IPS-18a (cell line): ENCODE results near the gene UMAD1.
"Not testable (repeated sequence)": the region's sequence is repeated elsewhere in the genome, so short reads cannot be mapped to it uniquely, and the experiment has no call there.

Experiments used
- H3K27ac ChIP-seq: one replicate; pipeline ENCODE4 v1.5.1; 2013; ENCODE audit warnings: low read length
- H3K27me3 ChIP-seq: one replicate; pipeline ENCODE4 v1.6.1; 2013; ENCODE audit warnings: mild to moderate bottlenecking, low read length; ENCODE audit not compliant: control insufficient read depth, insufficient read depth
- H3K36me3 ChIP-seq: one replicate; pipeline ENCODE4 v1.6.1; 2013; ENCODE audit warnings: low read depth, low read length; ENCODE audit not compliant: control insufficient read depth
- H3K4me1 ChIP-seq: one replicate; pipeline ENCODE4 v1.6.1; 2013; ENCODE audit warnings: low read depth, low read length; ENCODE audit not compliant: control insufficient read depth
- H3K4me3 ChIP-seq: one replicate; pipeline ENCODE4 v1.5.1; 2013; ENCODE audit warnings: low read length
- H3K9ac ChIP-seq: one replicate; pipeline ENCODE4 v1.6.1; 2013; ENCODE audit warnings: mild to moderate bottlenecking, low read length, moderate library complexity
- H3K9me3 ChIP-seq: one replicate; pipeline ENCODE4 v1.6.1; 2013; ENCODE audit warnings: low read depth, low read length; ENCODE audit not compliant: control insufficient read depth

The UMAD1 gene

DNA sequence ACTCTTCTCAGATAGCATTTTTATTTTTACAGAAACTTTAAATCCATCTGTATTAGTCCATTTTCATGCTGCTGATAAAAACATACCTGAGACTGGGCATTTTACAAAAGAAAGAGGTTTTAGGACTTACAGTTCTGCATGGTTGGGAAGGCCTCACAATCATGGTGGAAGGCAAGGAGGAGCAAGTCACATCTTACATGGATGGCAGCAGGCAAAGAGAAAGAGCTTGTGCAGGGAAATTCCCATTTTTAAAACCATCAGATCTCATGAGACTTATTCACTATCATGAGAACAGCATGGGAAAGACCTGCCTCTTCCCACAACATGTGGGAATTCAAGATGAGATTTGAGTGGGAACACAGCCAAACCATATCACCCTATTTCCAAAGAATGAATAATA, 184.7 kb downstream of the UMAD1 start:
- H3K27ac ChIP-seq, H3K4me3 ChIP-seq, H3K9ac ChIP-seq, H3K36me3 ChIP-seq, H3K9me3 ChIP-seq, H3K27me3 ChIP-seq: not testable (repeated sequence)
- peaks cover 34% of the 10 kb centered on the region for H3K4me1 ChIP-seq

GRCh38 chr7:7829667-7830066, 189.1 kb downstream of the UMAD1 start:
- Histone ChIP-seq H3K9ac (no peak overlapping the region), H3K4me1 (peaks cover 5% of the 10 kb centered on the region), H3K4me3 (no peak overlapping the region), H3K27me3 (no peaks in the 10 kb centered on the region), H3K36me3 (no peaks in the 10 kb centered on the region), H3K9me3 (no peaks in the 10 kb centered on the region), H3K27ac (no peak overlapping the region)

DNA sequence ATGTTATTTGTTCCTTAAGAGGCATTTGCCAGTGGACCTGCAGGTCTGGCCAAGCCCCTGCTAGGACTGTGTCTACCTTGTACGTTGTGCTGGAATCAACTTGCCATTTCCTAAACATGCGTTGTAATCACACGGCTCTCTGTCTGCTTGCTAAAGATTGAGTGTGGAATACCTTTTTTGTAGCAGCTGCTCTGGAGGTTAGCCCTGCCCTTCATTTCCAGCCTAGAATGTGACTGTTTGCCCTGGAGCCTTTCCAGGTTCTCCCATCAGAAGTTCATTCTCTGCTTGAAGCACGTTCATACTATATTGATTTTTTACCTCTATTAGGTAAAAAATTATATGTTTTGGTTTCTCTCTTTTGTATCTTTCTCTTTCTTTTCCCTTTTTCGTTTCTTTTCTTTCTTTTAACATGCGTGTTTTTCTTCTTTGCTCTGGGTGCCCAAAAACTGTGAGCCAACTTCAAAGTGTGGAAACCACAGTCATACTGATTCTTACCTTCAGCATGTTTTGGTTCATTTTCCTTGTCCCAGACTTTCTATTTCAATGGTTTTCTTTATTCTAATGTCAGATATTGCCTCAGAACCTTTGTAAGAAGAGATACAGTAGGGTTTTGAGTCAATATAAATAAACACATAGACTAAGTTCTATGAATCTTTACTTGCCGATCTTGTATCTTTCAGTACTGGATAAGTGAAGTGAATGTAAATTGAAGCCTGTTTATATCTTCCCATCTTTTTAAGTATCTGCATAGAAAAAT, 189.7 kb downstream of the UMAD1 start:
- no peaks in the 10 kb centered on the region for H3K9me3 ChIP-seq

DNA sequence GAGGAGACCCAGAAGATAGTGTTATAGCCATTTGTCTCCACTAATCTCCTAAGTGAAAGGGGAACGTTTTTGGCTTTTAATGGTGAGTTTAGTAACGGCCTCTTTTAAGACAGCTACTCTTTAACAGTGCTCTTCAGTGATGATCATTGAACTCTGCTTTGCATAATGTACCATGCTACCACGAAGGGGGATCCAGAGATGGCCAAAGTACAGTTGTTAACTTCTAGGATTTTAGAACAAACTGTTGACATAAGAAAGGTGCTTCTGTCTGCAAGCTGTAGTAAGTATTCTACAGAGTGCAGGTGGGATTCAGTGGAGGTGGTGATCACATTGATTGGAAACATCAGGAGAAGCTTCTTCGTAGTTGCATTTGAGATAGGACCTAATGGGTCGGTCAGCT, 192.0 kb downstream of the UMAD1 start:
- no peak overlapping the region for H3K4me3 ChIP-seq
- H3K27ac ChIP-seq: no peak overlapping the region

More for the DNA sequence above, 189.7 kb downstream of the UMAD1 start:
- Histone ChIP-seq H3K4me1 (peaks cover 11% of the 10 kb centered on the region), H3K9ac (no peak overlapping the region), H3K4me3 (no peak overlapping the region), H3K27me3 (no peaks in the 10 kb centered on the region), H3K27ac (no peak overlapping the region), H3K36me3 (no peaks in the 10 kb centered on the region)

GRCh38 chr7:7834761-7835160, 194.2 kb downstream of the UMAD1 start:
- Histone ChIP-seq H3K4me3 (peak overlapping the region; percentile 33), H3K4me1 (peaks cover 23% of the 10 kb centered on the region), H3K27me3 (no peaks in the 10 kb centered on the region), H3K9ac (no peak overlapping the region), H3K36me3 (no peaks in the 10 kb centered on the region), H3K9me3 (no peaks in the 10 kb centered on the region), H3K27ac (no peak overlapping the region)

More for the DNA sequence above, 192.0 kb downstream of the UMAD1 start:
- Histone ChIP-seq H3K36me3 (no peaks in the 10 kb centered on the region), H3K9me3 (no peaks in the 10 kb centered on the region), H3K4me1 (peaks cover 22% of the 10 kb centered on the region), H3K9ac (no peak overlapping the region), H3K27me3 (no peaks in the 10 kb centered on the region)

- Histone ChIP-seq H3K36me3 (no peaks in the 10 kb centered on the region), H3K9me3 (no peaks in the 10 kb centered on the region), H3K4me3 (no peak overlapping the region), H3K4me1 (peaks cover 9% of the 10 kb centered on the region), H3K9ac (no peak overlapping the region), H3K27me3 (no peaks in the 10 kb centered on the region), H3K27ac (no peak overlapping the region)
Measured at GRCh38 chr7:7841027-7841426, 200.5 kb downstream of the UMAD1 start.

GRCh38 chr7:7843240-7843639, 202.7 kb downstream of the UMAD1 start:
- H3K4me3 ChIP-seq: no peak overlapping the region
- no peak overlapping the region for H3K9ac ChIP-seq
- H3K27me3 ChIP-seq: no peaks in the 10 kb centered on the region
- H3K4me1 ChIP-seq: no peaks in the 10 kb centered on the region
- H3K27ac ChIP-seq: no peak overlapping the region
- H3K36me3 ChIP-seq: no peaks in the 10 kb centered on the region
- no peaks in the 10 kb centered on the region for H3K9me3 ChIP-seq

- H3K9me3 ChIP-seq: no peaks in the 10 kb centered on the region
- H3K9ac ChIP-seq: no peak overlapping the region
- no peak overlapping the region for H3K27ac ChIP-seq
- no peaks in the 10 kb centered on the region for H3K4me1 ChIP-seq
- H3K36me3 ChIP-seq: no peaks in the 10 kb centered on the region
- H3K27me3 ChIP-seq: no peaks in the 10 kb centered on the region
- no peak overlapping the region for H3K4me3 ChIP-seq
Measured at GRCh38 chr7:7843972-7844371, 203.4 kb downstream of the UMAD1 start.

- Histone ChIP-seq H3K36me3 (no peaks in the 10 kb centered on the region), H3K4me3 (no peak overlapping the region), H3K9me3 (no peaks in the 10 kb centered on the region)
Measured at GRCh38 chr7:7848246-7848645, 207.7 kb downstream of the UMAD1 start.

DNA sequence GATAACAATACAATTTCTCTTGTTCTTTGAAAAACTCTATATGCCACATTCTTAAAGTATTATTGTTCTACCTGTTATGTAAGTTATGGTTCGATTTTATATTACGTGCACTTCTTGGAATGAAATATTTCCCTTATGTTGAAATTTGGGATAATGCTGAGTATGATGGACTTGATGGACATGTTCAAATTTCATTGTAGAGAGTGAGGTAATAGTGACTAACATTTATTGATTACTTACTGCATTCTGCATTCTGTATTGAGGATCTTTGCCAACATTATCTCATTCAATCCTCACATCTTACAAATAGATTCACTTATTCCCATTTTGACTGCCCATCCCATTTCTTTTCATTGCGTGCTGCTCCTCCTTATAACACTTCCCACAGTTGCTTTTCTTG, 208.3 kb downstream of the UMAD1 start:
- Histone ChIP-seq H3K9ac (no peak overlapping the region), H3K4me3 (no peak overlapping the region), H3K27me3 (no peaks in the 10 kb centered on the region), H3K4me1 (no peaks in the 10 kb centered on the region), H3K9me3 (no peaks in the 10 kb centered on the region), H3K27ac (no peak overlapping the region), H3K36me3 (no peaks in the 10 kb centered on the region)

More at GRCh38 chr7:7848246-7848645, 207.7 kb downstream of the UMAD1 start:
- Histone ChIP-seq H3K27me3 (no peaks in the 10 kb centered on the region), H3K4me1 (no peaks in the 10 kb centered on the region), H3K9ac (no peak overlapping the region), H3K27ac (no peak overlapping the region)

DNA sequence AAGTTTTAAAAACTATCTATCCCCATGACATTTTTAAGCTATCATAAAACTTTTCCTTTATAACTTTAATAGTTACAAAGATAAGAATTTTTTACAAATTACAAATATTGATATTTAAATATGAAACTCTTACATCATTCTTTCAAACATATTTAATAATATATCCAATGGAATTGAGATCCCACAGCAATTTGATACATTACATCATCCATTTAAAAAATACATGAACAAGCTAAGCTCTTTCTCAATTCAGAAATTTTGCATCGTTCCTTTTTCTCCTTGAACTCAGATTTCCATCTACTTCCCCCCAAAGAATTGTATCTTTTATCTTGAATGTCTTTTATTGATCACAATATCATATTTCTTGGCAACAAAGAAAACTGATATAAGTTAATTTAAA, 209.6 kb downstream of the UMAD1 start:
- H3K27me3 ChIP-seq: no peaks in the 10 kb centered on the region
- no peak overlapping the region for H3K9ac ChIP-seq
- H3K36me3 ChIP-seq: no peaks in the 10 kb centered on the region
- no peak overlapping the region for H3K27ac ChIP-seq
- H3K4me1 ChIP-seq: no peaks in the 10 kb centered on the region
- H3K4me3 ChIP-seq: no peak overlapping the region
- peaks cover 8% of the 10 kb centered on the region for H3K9me3 ChIP-seq

DNA sequence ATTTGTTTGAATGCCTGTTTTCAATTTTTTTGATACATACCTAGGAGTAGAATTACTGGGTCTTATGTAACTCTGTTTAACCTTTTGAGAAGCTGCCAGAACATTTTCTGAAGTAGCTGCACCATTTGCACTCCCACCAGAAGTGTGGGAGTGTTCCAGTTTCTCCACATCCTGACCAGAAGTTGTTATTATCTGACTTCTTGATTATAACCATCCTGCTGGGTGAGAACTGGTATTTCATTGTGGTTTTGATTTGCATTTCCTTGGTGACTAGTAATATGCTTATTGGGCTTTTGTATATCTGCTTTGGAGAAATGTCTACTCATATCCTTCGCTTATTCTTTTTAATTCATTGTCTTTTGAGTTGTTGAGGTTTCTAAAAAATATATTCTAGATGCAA, 210.8 kb downstream of the UMAD1 start:
- Histone ChIP-seq H3K9ac (no peak overlapping the region), H3K9me3 (peaks cover 12% of the 10 kb centered on the region), H3K4me3 (no peak overlapping the region), H3K27me3 (no peaks in the 10 kb centered on the region), H3K4me1 (no peaks in the 10 kb centered on the region), H3K36me3 (no peaks in the 10 kb centered on the region), H3K27ac (no peak overlapping the region)
